ENCODE data around the gene MGP. TPM values are rescaled to one million over a fixed set of nuclear protein-coding genes. Genes with fewer than 3 reads are reported as not detected.

MGP gene
- total RNA-seq, 1 donor from 2014 or later, result 677 TPM

DNA sequence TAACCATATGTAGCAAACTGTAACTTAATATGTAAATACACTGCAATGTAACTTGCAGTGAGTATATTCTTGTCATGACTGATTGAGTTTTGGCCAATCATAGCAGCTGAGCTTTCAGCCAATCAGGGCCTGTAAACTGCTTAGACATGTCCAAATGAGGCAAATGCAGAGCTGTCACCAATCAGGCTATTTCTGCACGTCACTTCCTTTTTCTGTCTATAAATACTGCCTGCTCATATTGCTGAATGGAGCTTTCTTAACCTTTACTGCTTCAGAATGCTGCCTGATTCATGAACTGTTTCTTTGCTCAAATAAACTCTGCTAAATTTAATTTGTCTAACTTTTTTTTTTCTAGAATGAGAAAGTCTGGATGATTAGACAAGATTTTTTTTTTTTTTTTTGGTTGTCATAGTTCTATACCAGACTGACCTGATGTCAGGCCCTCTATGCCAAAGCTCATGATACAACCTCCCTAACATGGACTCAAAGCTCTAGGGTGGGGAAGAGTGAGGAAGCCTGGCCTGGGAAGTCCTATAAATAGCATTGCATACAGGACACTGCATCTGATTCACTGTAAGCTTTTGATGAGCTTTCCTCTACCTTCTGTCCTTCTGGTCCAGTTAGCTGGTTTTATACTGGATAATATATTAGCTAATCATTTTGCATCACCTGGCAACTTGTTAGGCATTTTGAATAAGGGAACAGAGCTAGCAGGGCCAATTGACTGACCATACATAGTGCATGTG lies 12.0 kb downstream of the MGP start:
- intact Hi-C loops (cut with DNase I), result no loop called here
- no peak for DNase-seq (ENCODE audit: low spot score)

DNA sequence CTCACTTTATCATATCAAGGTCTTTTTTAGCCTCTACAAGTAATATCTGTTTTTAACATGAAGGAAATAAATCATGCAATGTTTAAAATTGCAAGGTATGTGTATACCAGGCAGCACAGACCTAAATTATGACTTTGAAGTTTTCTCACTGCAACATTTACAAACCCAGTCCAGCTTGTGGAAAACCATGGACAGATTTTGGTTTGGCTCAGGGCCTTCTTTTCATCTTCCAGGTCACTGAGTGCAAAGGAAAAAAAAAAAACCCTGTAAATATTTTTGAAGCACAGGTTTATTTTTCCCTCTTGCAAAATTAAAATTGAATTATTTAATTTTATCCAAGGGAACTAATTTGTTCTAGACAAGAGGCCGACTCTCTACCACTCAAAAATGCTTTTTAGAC lies 13.8 kb downstream of the MGP start:
- no peak for DNase-seq (ENCODE audit: low spot score)
- intact Hi-C loops (cut with DNase I), result no loop called here

DNA sequence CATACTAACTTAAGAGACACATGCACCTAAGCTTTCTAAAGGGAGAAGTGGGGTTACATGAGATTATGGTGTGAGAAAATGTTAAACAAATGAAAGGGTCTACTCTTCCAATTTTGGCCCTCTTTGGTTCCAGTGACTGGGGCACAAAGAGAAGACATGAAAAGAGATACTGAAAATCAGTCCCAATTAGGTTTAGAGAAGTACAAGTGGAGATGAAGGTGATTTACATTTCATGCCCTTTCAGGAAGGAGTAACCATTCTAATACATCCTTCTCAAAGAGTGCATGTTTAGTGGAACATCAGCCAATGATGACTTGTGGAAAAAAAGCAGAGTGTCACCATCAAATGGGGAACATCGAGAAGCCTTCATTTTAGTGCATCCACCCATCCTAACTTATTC lies 14.4 kb downstream of the MGP start:
- intact Hi-C loops (cut with DNase I), result no loop called here
- no peak for DNase-seq (ENCODE audit: low spot score)

DNA sequence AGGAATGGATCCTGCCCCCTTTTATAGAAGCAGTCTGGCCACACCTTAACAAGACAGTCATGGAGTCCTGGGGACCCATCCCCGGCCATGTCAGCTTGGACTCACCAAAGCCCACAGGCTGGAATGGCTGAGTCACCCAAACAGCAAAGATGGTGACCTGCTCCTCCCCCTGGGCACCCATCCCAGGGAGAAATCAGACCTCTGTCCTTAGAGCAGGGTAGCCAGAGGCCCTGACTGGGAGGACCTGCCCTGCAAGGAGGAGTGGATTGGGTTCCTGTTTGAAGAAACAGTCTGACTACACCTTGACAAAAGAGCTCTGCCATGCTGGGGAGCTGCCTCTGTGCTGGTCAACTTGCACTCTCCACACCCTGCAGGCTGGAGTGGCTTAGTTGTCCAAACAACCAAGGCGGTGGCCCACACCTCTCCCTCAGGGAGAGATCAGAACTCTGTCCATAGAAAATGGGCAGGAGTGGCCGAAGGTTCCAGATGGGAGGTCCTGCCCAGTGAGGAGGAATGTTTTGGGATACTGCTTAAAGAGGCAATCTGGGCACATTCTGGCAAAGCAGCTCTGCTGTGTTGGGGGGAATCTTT lies 16.6 kb downstream of the MGP start:
- intact Hi-C loops (cut with DNase I), result no loop called here
- DNase-seq (ENCODE audit: low spot score), result no peak

DNA sequence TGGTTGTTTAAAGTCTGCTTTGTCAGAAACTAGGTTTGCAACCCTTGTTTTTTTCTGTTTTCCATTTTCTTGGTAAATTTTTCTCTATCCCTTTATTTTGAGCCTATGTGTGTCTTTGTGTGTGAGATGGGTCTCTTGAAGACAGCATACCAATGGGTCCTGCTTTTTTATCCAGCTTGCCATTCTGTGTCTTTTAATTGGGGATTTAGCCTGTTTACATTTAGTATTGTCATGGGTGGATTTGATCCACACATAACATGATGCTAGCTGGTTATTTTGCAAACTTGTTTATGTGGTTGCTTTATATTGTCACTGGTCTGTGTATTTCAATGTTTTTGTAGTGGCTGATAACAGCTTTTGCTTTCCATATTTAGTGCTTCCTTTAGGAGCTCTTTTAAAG lies 25.2 kb downstream of the MGP start:
- intact Hi-C loops (cut with DNase I), result no loop called here
- DNase-seq (ENCODE audit: low spot score), result no peak

DNA sequence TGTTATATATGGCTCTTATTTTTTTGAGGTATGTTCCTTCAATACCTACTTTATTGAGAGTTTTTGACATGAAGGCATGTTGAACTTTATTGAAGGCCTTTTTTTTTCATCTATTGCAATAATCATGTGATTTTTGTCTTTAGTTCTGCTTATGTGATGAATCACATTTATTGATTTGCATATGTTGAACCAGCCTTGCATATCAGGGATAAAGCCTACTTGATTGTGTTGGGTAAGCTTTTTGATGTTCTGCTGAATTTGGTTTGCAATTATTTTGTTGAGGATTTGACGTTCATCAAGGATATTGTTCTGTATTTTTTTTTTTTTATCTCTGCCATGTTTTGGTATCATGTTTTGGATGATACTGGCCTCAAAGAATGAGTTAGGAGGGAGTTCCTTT lies 27.1 kb downstream of the MGP start:
- no peak for DNase-seq (ENCODE audit: low spot score)
- intact Hi-C loops (cut with DNase I), result no loop called here

DNA sequence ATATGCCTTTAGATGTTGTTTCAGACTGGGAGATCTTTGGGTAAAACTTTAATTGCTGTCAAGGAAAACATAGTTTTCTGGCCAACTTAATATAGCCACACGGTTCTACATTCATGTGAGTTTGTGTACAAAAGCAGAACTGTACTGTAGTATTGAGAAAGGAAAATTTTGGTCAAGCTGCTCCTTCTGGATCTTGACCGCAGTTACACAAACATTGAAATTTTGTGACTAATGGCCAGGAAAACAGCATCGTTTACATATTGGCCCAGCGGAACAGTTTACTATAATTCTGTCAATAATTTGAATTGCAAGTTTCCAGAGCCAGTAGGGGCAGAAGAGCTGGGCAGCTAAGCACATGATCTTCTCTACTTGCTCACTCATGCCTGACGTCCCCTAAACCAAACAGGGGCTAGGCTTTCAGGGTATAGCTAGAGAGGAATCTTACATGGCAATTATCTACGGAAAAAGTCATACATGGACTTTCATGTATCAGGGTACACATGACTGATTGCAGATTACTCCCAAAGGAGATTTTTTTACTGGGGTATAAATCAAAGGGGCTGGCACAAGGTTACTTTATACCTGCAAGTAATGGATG lies 31.0 kb downstream of the MGP start:
- no peak for DNase-seq (ENCODE audit: low spot score)
- intact Hi-C loops (cut with DNase I), result no loop called here

DNA sequence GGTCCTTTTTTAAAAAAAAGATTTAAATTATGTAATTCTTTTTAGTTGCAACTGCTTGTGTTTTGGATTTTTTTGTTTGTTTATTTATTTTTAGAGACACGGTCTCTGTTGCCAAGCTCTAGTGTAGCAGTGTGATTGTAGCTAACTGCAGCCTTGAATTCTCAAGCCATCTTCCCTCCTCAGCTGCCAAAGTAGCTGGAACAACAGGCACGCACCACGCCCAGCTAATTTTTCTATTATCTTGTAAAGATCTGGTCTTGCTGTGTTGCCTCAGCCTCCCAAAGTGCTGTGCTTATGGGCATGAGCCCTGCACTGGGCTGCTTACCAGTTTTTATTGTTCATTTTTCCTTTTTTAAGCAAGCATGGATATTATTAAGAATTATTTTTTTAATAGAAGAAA lies 31.7 kb downstream of the MGP start:
- intact Hi-C loops (cut with DNase I), result no loop called here
- DNase-seq (ENCODE audit: low spot score), result no peak

DNA sequence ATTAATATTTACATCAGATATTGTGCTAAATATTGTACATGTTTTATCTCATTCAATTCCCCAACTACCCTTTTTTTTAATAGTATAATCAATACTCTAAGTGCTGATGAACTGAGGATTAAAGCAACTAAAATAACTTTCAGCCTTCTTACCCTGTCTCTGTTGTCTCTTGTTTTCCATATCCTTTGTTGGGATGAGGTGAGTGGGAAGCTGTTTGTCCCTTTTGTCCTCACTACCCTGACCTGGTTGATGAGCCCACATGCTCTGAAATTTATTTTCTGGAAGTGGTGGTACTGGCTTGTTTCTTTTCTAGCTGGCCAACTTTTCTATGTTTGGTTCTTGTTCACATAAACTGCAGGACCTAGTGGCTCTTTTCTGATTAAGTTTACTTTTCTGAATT lies 32.8 kb downstream of the MGP start:
- no peak for DNase-seq (ENCODE audit: low spot score)
- intact Hi-C loops (cut with DNase I), result no loop called here

DNA sequence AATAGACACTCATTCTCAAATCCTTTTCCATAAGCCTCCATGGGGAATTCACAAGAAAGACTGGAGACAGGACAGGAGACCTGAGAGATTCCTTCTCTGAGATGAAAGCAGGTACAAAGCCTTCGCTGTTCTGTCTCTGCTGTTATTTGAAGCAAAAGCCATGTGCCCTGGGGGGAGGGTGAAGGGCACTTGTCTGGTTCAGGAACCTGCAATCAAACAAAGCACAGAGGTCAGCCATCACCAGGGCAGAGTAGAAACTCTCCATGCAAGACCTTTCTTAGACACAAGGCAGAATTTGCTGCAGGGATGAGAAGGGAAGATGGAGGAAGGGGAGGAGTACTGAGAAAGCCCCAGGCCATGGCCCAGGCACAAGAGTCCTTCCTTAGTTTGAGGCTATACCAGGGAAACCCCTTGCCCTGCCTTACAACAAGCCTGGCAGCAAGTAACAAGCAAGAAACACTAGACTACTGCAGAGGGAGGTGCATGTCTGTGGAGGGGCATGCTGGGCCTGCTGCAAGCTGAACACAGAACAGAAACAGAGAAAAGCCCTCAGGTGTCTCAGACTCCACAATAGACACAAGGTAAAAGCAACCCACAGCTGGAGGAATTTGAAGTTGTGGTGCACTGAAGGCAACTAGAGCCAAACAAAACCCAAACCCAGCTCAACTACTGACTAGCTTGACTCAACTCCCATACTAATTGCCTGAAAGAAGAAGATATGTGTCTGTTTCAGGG lies 34.6 kb downstream of the MGP start:
- intact Hi-C loops (cut with DNase I), result loop anchor here (2.0 kb wide), 1 partner anchor 40 kb away; no protein-coding TSS in a partner anchor
- no peak for DNase-seq (ENCODE audit: low spot score)

DNA sequence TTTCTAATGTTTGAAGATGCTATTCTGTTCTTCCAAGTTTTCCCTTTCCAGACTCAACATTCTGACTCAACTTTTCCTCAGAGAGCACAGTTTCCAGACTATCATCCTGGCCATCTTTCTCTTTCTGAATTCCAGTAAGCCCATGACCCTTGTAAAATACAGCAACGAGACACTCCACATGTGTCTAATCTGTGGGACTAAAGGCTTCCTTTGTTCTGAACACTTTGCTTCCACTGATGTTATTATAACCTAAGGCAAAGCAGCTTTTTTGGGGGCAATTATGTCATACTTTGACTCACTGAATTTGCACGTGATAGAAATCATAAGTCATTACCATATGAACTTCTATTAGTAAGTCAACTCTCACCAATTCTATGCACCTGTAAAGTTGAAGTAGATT lies 36.0 kb downstream of the MGP start:
- intact Hi-C loops (cut with DNase I), result loop anchor here (2.0 to 10.0 kb wide), 5 partner anchors 41 to 425 kb away; no protein-coding TSS in a partner anchor
- DNase-seq (ENCODE audit: low spot score), result no peak

DNA sequence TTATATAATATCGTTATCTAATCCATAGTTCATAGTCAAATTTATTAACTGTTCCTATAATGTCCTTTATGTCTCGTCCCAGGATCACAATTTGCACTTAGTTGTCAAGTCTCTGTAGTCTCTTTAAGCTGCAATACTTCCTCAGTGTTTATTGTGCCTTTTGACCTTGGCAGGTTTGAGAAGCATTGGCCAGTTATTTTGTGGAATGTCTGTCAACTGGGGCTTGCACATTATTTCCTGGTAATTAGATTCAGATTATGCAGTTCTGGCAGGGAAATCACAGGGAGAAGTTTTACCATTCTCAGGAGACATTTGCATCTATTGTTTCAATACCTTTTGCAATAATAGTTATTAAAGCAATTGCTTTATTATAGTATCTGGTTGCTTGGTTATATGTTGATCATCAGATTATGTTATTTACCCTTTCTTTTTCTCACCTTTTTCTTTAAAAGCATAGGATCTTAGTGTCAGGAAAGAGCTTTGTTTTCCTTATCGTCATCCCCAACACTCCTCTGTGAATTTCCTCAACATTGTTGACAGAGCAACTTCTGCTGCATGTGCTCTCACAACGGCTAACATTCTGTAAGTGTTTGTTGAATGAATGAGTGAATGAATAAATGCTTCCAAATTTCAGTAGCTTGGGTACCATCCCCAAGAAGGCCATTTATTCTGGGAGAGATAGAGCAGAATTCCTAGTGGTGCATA lies 38.6 kb downstream of the MGP start:
- intact Hi-C loops (cut with DNase I), result loop anchor here (1.0 to 10.0 kb wide), 5 partner anchors 105 to 428 kb away; no protein-coding TSS in a partner anchor
- DNase-seq (ENCODE audit: low spot score), result no peak

DNA sequence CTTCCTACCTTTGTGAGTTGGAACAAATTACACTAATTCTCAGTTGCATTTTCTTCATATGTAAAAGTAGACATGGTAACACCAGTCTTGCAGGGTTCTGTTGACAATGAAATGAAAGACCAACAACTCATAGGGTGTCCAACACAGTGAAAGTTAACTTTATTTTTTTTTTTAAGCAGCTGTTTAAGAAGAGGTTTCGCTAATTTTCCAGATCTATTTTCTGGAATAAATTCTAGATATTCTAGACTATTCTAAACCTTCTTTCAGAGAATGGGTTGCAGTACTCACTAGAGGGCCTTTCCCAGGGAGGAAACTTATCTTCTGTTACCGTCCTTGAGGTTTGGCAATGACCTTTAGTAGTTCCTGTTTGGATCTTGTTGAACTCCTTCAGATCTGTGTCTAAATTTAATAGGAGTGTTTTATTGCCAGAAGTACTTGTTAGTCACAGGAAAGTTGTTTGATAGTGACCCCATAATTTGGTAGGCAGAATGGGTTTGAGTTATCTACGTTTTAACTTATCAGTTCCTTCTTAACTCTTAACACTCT lies 39.5 kb downstream of the MGP start:
- no peak for DNase-seq (ENCODE audit: low spot score)
- intact Hi-C loops (cut with DNase I), result loop anchor here (1.0 to 10.0 kb wide), 5 partner anchors 106 to 429 kb away; no protein-coding TSS in a partner anchor

DNA sequence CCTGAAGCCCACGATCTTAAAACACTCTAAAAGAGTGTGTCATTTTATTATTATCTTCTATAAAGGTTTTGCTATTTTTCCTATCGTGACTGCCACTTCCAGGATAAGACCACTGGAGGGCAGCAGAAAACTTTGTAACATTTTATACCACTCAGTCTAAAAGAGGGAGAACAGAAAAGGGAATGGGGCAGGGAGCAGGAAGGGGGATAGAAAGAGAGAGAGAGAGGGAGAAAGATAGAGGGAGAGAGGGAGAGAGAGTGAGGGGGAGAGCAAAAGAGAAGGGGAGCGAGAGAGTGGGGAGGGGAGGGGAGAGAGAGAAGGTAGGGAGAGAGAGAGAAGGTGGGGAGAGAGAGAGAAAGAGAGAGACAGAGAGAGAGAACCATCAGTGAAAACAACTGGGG lies 40.3 kb downstream of the MGP start:
- intact Hi-C loops (cut with DNase I), result loop anchor here (5.0 to 10.0 kb wide), 4 partner anchors 107 to 429 kb away; no protein-coding TSS in a partner anchor

DNA sequence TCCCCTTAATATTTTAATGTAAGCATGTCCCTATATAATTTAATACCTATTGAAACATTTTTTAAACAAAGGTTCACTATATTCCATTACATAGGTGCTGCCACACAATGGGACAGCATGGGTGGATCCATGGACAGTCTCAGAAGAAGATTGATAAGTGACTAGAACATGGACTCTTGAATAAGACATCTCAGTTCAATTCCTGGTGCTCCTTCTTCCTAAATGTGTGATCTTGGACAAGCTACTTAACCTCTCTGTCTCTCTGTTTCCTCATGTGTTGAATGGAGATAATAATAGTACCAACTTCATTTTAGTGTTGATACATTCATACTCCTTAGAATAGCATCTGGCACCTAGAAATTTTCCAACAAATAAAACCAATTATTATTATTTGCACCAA lies 41.3 kb downstream of the MGP start:
- intact Hi-C loops (cut with DNase I), result loop anchor here (5.0 to 10.0 kb wide), 4 partner anchors 42 to 430 kb away; partner anchors contain the start of genes C12orf60 and WBP11
- no peak for DNase-seq (ENCODE audit: low spot score)

More for the DNA sequence above, 40.3 kb downstream of the MGP start:
- DNase-seq (ENCODE audit: low spot score), result no peak

DNA sequence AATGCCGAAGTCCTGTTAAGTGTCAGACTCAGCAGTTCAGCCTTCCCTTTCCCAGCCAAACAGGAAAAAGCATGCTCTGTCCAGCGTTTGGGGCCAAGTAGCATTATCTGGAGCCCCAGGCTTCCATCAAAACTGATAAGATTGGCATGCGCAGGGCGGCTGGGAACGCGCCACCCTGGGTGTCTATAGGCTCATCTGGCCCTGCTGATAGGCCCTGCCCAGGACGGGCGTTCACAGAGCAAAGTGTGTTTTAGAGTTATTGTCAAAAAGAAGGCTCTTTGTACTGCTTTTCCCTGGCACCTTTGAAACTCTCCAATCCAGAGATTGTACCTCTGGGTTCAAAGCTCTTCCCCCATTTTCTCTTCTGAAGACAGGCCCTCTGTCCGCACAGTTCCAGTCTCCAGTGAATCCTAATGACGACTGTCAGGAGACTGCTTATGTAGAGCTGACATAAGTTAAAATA lies 42.2 kb downstream of the MGP start, which contains the start of gene ART4:
Gene ART4, minus strand, starts transcription at position 102 of the 463 bp plus-strand sequence. CDS start 413 bp downstream, outside the sequence.
- intact Hi-C loops (cut with DNase I), result loop anchor here (2.0 to 10.0 kb wide), 5 partner anchors 41 to 431 kb away; partner anchors contain the start of genes C12orf60 and WBP11
- DNase-seq (ENCODE audit: low spot score), result peak; percentile 76

DNA sequence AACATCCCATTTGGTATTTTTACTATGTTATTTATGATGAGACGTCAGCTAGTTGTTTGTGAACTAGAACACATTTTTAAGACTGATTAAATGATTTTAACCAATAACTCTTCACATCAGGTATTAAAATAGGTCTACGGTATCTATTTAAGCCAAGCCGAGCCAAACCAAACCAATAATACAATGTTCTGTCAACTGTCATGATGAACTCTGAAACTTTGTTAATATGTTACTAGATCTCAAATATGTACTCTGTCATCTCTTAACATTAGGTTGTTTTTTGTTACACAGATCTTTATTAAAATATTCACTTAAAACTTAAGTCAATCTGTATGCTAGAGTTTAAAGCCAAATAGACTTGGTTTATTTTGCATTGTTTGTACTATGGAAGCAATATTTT lies 43.3 kb downstream of the MGP start:
- intact Hi-C loops (cut with DNase I), result loop anchor here (2.0 to 10.0 kb wide), 5 partner anchors 40 to 432 kb away; partner anchors contain the start of genes C12orf60 and WBP11
- DNase-seq (ENCODE audit: low spot score), result no peak

DNA sequence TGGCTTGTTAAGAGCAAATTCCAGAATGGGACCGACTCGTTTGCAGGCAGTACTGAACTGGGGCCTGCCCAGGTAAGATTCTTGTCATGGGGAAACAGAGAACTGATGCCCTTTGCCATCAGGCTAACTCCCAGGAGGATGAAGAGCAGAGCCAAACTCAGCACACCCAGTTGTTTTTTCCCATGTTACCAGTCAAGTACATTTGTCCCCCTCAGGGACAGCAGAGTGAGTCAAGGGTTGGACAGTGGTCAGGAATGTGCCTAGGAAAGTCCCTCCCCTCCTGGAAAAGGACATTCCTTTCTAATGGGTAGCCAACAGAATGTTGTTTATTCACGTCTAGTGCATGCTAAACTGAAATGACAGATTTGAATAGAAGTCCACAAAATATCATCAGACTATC lies 43.9 kb downstream of the MGP start:
- DNase-seq (ENCODE audit: low spot score), result peak; percentile 78
- intact Hi-C loops (cut with DNase I), result loop anchor here (2.0 to 10.0 kb wide), 5 partner anchors 39 to 433 kb away; partner anchors contain the start of genes C12orf60 and WBP11

Measured in cardiac septum (tissue), 1 donor.